Gastrocnemius medialis (tissue), 4 donors: ENCODE data around the gene MDGA2. TPM values are rescaled to one million over a fixed set of nuclear protein-coding genes. Genes with fewer than 3 reads are reported as not detected.

Source experiments
- ATAC-seq, 2 donors: fragments of 150-250 bp; one replicate each; pipeline ENCODE4 v1.9.1; 2016
- DNase-seq, 2 donors: peaks; one replicate each; pipeline ENCODE4 v3.0.0-alpha.2; 2019
- H3K27ac ChIP-seq, 4 donors: fragments of 200-600 bp; sonication (generic); 1 replicate in 1 of 4; 2 replicates in 3 of 4; pipeline ENCODE4 v1.5.1; 2016 to 2018; ENCODE audit warnings: mild to moderate bottlenecking in 2 of 4, moderate library complexity in 1 of 4
- H3K27me3 ChIP-seq, 3 donors: fragments of 200-600 bp; sonication (generic) in 2 of 3; 1 replicate in 1 of 3; 2 replicates in 2 of 3; pipeline versions ENCODE4 v1.5.1 to v1.6.0; 2016 to 2019; ENCODE audit warnings: mild to moderate bottlenecking in 1 of 3, moderate library complexity in 1 of 3
- H3K36me3 ChIP-seq, 2 donors: fragments of 200-600 bp; sonication (generic) in 1 of 2; one replicate each; pipeline ENCODE4 v1.5.1; 2017 to 2018
- H3K4me1 ChIP-seq, 2 donors: fragments of 200-600 bp; sonication (generic) in 1 of 2; one replicate each; pipeline ENCODE4 v1.5.1; 2016 to 2017; ENCODE audit warnings: mild to moderate bottlenecking in 2 of 2
- H3K4me3 ChIP-seq, 4 donors: fragments of 200-600 bp; sonication (generic) in 3 of 4; 1 replicate in 1 of 4; 2 replicates in 3 of 4; pipeline ENCODE4 v1.5.1; 2016 to 2019; ENCODE audit warnings: mild to moderate bottlenecking in 2 of 4
- H3K9me3 ChIP-seq, 3 donors: fragments of 200-600 bp; sonication (generic) in 2 of 3; 1 replicate in 1 of 3; 2 replicates in 2 of 3; pipeline ENCODE4 v1.5.1; 2016 to 2019
- POLR2A ChIP-seq, 2 donors: fragments of 450-650 bp; IDR thresholded peaks; one replicate each; pipeline ENCODE4 v1.6.1; 2017; ENCODE audit warnings: antibody characterized with exemption in 2 of 2, mild to moderate bottlenecking in 2 of 2, moderate library complexity in 2 of 2
- in situ Hi-C, 4 donors: fragments of 200-750 bp; cut with MboI; loops; one replicate each; pipeline versions ENCODE4 v1.15.0 to v1.8.0; 2017; ENCODE audit warnings: low sequenced_read_pairs in 4 of 4
- intact Hi-C: fragments of 100-400 bp; cut with DNase I; formaldehyde crosslinking; loops from one replicate; pipeline ENCODE4 v1.15.1; 2023; ENCODE audit warnings: low total_unique reads
- total RNA-seq, 4 donors: library from RNA; depleted of rRNA; stranded (reverse); fragments of >200 nt; gene quantifications; one replicate each; pipeline versions ENCODE4 v1.1.0 to v1.2.3, GENCODE V29; 2016
- TF ChIP-seq, protein P1 (sequence below), 5 experiments: fragments of 450-650 bp in 3 of 5; fragments of 200-600 bp in 2 of 5; sonication (generic) in 2 of 5; IDR thresholded peaks in 4 of 5; conservative IDR thresholded peaks in 1 of 5; 1 replicate in 4 of 5; 2 replicates in 1 of 5; pipeline ENCODE4 v1.5.1; 2016 to 2019; ENCODE audit warnings: antibody characterized with exemption in 5 of 5, mild to moderate bottlenecking in 3 of 5, moderate library complexity in 3 of 5

MDGA2 gene
- total RNA-seq, 4 donors from 2014 or later: not detected

DNA sequence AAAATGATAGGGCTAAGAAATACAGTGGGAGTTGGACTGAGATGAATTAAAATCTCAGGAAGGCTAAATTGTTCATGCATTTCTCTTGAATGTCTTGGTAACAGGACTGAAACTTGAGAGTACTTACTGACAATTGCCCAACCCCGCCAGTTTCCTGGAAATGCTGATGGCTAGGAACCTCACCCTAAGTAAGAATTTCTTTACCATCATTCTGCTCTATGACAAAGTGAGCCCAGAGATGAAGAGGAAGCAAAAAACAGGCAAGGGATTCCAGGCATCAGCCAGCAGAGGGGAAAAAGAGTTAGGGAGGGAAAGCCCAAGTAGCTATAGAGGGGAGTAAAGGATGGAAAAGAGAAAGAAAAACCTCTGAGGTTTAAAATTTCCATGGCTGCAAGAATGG is 397.7 kb downstream of the MDGA2 start:
- no peaks in the 10 kb centered on the region for H3K27me3 ChIP-seq
- DNase-seq (no peak), ATAC-seq (no peak)
- H3K4me1 ChIP-seq: no peaks in the 10 kb centered on the region
- in situ Hi-C loops (no loop called here), intact Hi-C loops (no loop called here)
- H3K27ac ChIP-seq: no peak overlapping the region
- no peaks in the 10 kb centered on the region for H3K9me3 ChIP-seq
- no peak overlapping the region for H3K4me3 ChIP-seq
- no peaks in the 10 kb centered on the region for H3K36me3 ChIP-seq
- no peak for TF ChIP-seq POLR2A (IDR thresholded peaks at IDR 0.05)
- TF ChIP-seq, protein P1, sequence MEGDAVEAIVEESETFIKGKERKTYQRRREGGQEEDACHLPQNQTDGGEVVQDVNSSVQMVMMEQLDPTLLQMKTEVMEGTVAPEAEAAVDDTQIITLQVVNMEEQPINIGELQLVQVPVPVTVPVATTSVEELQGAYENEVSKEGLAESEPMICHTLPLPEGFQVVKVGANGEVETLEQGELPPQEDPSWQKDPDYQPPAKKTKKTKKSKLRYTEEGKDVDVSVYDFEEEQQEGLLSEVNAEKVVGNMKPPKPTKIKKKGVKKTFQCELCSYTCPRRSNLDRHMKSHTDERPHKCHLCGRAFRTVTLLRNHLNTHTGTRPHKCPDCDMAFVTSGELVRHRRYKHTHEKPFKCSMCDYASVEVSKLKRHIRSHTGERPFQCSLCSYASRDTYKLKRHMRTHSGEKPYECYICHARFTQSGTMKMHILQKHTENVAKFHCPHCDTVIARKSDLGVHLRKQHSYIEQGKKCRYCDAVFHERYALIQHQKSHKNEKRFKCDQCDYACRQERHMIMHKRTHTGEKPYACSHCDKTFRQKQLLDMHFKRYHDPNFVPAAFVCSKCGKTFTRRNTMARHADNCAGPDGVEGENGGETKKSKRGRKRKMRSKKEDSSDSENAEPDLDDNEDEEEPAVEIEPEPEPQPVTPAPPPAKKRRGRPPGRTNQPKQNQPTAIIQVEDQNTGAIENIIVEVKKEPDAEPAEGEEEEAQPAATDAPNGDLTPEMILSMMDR (IDR thresholded peaks at IDR 0.05 in 4 of 5, conservative IDR thresholded peaks at IDR 0.05 in 1 of 5): no peak

DNA sequence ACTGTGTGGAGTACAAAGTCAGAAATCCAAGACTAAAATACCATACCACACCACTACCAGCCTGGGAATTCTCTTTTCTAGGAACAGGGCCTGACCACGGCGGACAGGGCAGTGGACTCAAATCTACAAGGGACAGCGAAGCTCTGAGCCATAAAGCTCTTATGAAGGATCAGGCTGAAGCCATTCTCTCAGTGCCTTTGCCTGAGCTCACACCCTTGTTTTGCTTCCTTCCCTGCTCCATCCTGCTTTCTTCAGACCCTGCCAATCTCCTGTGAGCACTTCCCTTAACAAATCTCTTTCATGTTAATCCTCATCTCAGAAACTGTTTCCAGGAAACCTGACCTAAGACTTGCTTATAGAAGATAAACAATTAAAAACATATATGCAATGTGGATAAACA is 398.5 kb downstream of the MDGA2 start:
- Histone ChIP-seq H3K36me3 (no peaks in the 10 kb centered on the region), H3K27ac (no peak overlapping the region), H3K4me3 (no peak overlapping the region), H3K9me3 (no peaks in the 10 kb centered on the region), H3K27me3 (no peaks in the 10 kb centered on the region), H3K4me1 (no peaks in the 10 kb centered on the region)
- DNase-seq (no peak), ATAC-seq (no peak)
- in situ Hi-C loops: no loop called here
- no peak for TF ChIP-seq POLR2A (IDR thresholded peaks at IDR 0.05)
- TF ChIP-seq, protein P1 (IDR thresholded peaks at IDR 0.05 in 4 of 5, conservative IDR thresholded peaks at IDR 0.05 in 1 of 5): no peak
- intact Hi-C loops: no loop called here

DNA sequence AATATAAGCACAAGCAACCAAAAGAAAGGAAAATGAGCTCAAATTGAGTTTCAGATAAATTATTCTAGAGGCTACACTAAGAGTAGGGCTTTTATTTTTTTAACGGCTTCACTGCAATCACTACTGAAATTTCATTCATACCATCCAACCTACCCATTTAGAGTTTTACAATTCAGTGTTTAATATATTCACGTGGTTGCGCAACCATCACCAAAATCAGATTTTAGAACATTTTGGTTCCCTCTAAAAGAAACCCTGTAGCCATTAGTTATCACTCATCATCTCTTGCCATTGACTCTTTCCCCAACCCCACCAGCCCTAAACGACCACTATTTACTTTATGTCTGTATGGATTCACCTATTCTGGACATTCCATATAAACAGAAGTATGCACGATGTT is 401.5 kb downstream of the MDGA2 start:
- in situ Hi-C loops (no loop called here), intact Hi-C loops (no loop called here)
- Histone ChIP-seq H3K4me3 (no peak overlapping the region), H3K36me3 (no peaks in the 10 kb centered on the region), H3K9me3 (no peaks in the 10 kb centered on the region), H3K27ac (no peak overlapping the region), H3K4me1 (no peaks in the 10 kb centered on the region), H3K27me3 (no peaks in the 10 kb centered on the region)
- ATAC-seq (no peak), DNase-seq (no peak)
- TF ChIP-seq, protein P1 (IDR thresholded peaks at IDR 0.05 in 4 of 5, conservative IDR thresholded peaks at IDR 0.05 in 1 of 5): no peak
- no peak for TF ChIP-seq POLR2A (IDR thresholded peaks at IDR 0.05)

DNA sequence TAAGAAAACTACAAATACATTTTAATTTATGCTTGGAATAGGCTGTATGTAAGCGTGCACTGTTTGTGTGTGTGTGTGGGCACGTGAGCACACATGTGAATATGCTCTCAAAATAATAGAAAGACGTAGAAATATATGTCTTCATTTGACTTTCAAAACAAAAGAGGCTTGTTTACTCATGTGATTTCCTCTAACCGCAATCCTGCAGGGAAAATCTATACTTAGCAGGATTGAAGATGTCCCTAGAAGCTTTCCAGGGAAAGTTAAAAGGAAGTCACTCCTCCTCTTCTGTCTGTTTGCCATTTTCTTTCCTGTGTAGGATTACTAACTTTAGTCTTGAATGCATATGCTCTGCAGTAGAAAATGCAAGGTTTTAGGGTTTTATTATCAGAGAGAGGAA is 404.7 kb downstream of the MDGA2 start:
- Histone ChIP-seq H3K27ac (no peak overlapping the region), H3K27me3 (no peaks in the 10 kb centered on the region), H3K4me1 (no peaks in the 10 kb centered on the region), H3K36me3 (no peaks in the 10 kb centered on the region), H3K4me3 (no peak overlapping the region), H3K9me3 (no peaks in the 10 kb centered on the region)
- TF ChIP-seq, protein P1 (IDR thresholded peaks at IDR 0.05 in 4 of 5, conservative IDR thresholded peaks at IDR 0.05 in 1 of 5): no peak
- TF ChIP-seq POLR2A (IDR thresholded peaks at IDR 0.05): no peak
- no peak for DNase-seq
- in situ Hi-C loops (no loop called here), intact Hi-C loops (no loop called here)
- ATAC-seq: no peak

DNA sequence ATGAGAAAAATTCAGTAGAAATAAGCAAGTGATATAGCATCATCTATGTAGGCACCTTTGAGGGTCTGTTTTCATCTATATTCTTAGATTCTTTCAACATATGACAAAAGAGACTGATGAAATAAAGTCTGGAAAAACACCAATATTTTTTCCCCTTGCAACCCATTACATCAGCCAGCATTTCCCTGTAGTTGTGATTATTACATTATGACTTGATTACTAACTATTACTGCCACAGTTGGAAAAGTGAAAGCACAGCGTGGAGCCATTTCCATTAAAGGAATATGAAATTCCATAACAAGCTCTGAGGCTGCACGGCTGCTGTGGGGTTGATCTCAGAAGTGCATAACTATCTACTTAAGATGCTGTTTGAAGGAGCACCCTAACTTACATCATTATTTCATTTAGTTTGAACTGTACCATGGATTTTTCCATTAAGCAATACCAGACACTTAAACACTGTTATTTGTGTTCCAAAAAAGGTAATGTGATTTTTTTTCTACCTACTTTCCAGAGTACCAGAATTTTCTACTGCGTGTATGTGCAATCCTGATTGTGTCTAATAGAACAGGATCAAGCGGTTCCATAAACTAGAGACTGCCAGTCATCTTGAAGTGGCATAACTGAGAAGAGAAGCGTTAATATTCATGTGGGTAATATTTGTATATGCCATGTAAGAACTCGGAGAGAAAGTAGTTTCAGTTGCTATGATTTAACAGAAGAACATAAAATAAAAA is 405.5 kb downstream of the MDGA2 start:
- no peak for TF ChIP-seq POLR2A (IDR thresholded peaks at IDR 0.05)
- TF ChIP-seq, protein P1 (IDR thresholded peaks at IDR 0.05 in 4 of 5, conservative IDR thresholded peaks at IDR 0.05 in 1 of 5): no peak
- no peak for ATAC-seq
- in situ Hi-C loops: no loop called here

More for the DNA sequence above, 405.5 kb downstream of the MDGA2 start:
- H3K4me3 ChIP-seq: no peak overlapping the region
- DNase-seq: no peak
- no peak overlapping the region for H3K27ac ChIP-seq
- no peaks in the 10 kb centered on the region for H3K36me3 ChIP-seq
- no peaks in the 10 kb centered on the region for H3K4me1 ChIP-seq
- H3K27me3 ChIP-seq: no peaks in the 10 kb centered on the region
- intact Hi-C loops: no loop called here
- no peaks in the 10 kb centered on the region for H3K9me3 ChIP-seq
